Activated T-cell treated with anti-CD3 and anti-CD28 coated beads for 4 hours (primary cell): Measurements from ENCODE around the gene RPUSD4.

Experiments used
- DNase-seq: peaks from one replicate; pipeline ENCODE4 v3.0.0-alpha.2; 2020

Gene RPUSD4

GRCh38 chr11:126212089-126212660 lies 725 bp upstream of the RPUSD4 start:
- no peak for DNase-seq

- no peak for DNase-seq
Observed at GRCh38 chr11:126210871-126211235, 597 bp downstream of the RPUSD4 start.

- DNase-seq = no peak
Observed at GRCh38 chr11:126207896-126208295, 3.6 kb downstream of the RPUSD4 start.

- no peak for DNase-seq
Observed at GRCh38 chr11:126205359-126205758, 6.1 kb downstream of the RPUSD4 start.

GRCh38 chr11:126202646-126203359 lies 8.6 kb downstream of the RPUSD4 start:
- no peak for DNase-seq

GRCh38 chr11:126198648-126199047 lies 12.8 kb downstream of the RPUSD4 start:
- no peak for DNase-seq

GRCh38 chr11:126197277-126197939 lies 14.0 kb downstream of the RPUSD4 start:
- DNase-seq = no peak

GRCh38 chr11:126195119-126195518 lies 16.3 kb downstream of the RPUSD4 start:
- no peak for DNase-seq

GRCh38 chr11:126194121-126194543 lies 17.3 kb downstream of the RPUSD4 start:
- DNase-seq = no peak

GRCh38 chr11:126193038-126193478 lies 18.4 kb downstream of the RPUSD4 start:
- DNase-seq = no peak

GRCh38 chr11:126192361-126192760 lies 19.1 kb downstream of the RPUSD4 start:
- no peak for DNase-seq

GRCh38 chr11:126191379-126192073 lies 19.9 kb downstream of the RPUSD4 start:
- no peak for DNase-seq

- no peak for DNase-seq
Observed at GRCh38 chr11:126190792-126191191, 20.7 kb downstream of the RPUSD4 start.

- no peak for DNase-seq
Observed at GRCh38 chr11:126189109-126189929, 22.1 kb downstream of the RPUSD4 start.

GRCh38 chr11:126188332-126189108 lies 22.9 kb downstream of the RPUSD4 start:
- DNase-seq = no peak

GRCh38 chr11:126186708-126187529 lies 24.5 kb downstream of the RPUSD4 start:
- no peak for DNase-seq

GRCh38 chr11:126186025-126186698 lies 25.3 kb downstream of the RPUSD4 start:
- DNase-seq = no peak

GRCh38 chr11:126185259-126186024 lies 26.0 kb downstream of the RPUSD4 start:
- no peak for DNase-seq

- no peak for DNase-seq
Observed at GRCh38 chr11:126182787-126183445, 28.5 kb downstream of the RPUSD4 start.
